Endothelial cell of umbilical vein (primary cell): ENCODE results near the gene PABPN1. TPM values are rescaled to one million over a fixed set of nuclear protein-coding genes. Genes with fewer than 3 reads are reported as not detected.

Source experiments
- BruUV-seq: library from RNA; stranded (reverse); fragments of 400-500 nt; replicated peaks from 2 replicates; lab custom pipeline; 2021; lab: Mats Ljungman, UMichigan
- CTCF ChIA-PET: fragments of 300-600, 350-600 bp; sonication (Branson Sonifier 250); formaldehyde crosslinking; loops from one replicate; lab custom pipeline; 2021; ENCODE audit warnings: antibody characterized with exemption, inconsistent platforms; lab: Charles Lee
- POLR2A ChIA-PET: fragments of 300-600, 350-600 bp; sonication (Branson Sonifier 250); formaldehyde crosslinking; loops from one replicate; lab custom pipeline; 2021; ENCODE audit warnings: antibody characterized with exemption, inconsistent platforms; lab: Charles Lee
- DNase-seq: peaks from one replicate; pipeline ENCODE4 v3.0.0-alpha.2; 2011; ENCODE audit warnings: low read depth, low spot score
- FAIRE-seq: peaks from 2 replicates; lab custom pipeline; 2011; peaks lifted over from hg19 to GRCh38; lab: Jason Lieb, UNC
- H2AFZ ChIP-seq: 2 replicates; pipeline ENCODE4 v1.6.0; 2012; ENCODE audit warnings: low read depth, low read length, control low read depth, inconsistent platforms
- H3K27ac ChIP-seq: 2 replicates; pipeline ENCODE4 v1.5.1; 2011; ENCODE audit warnings: low read depth, mild to moderate bottlenecking, control low read depth, low read length, moderate library complexity; ENCODE audit not compliant: insufficient read depth
- H3K27me3 ChIP-seq, 2 experiments: 2 replicates each; pipeline versions ENCODE4 v1.6.0 to v1.6.1; 2011; ENCODE audit warnings: low read length in 2 of 2, mixed read lengths in 1 of 2; ENCODE audit not compliant: control insufficient read depth in 2 of 2, insufficient read depth in 2 of 2
- H3K36me3 ChIP-seq, 2 experiments: 2 replicates in 1 of 2; 3 replicates in 1 of 2; pipeline ENCODE4 v1.5.1; 2011; ENCODE audit warnings: low read length in 2 of 2, mild to moderate bottlenecking in 1 of 2, moderate library complexity in 1 of 2; ENCODE audit not compliant: control insufficient read depth in 2 of 2, insufficient read depth in 2 of 2; ENCODE audit errors: extremely low read depth in 1 of 2
- H3K4me1 ChIP-seq: 3 replicates; pipeline ENCODE4 v1.5.1; 2011; ENCODE audit warnings: mild to moderate bottlenecking, low read length; ENCODE audit not compliant: control insufficient read depth, insufficient read depth; ENCODE audit errors: extremely low read depth
- H3K4me2 ChIP-seq: 2 replicates; pipeline ENCODE4 v1.6.1; 2011; ENCODE audit warnings: low read length, control low read depth, mixed read lengths; ENCODE audit not compliant: insufficient read depth
- H3K4me3 ChIP-seq, 3 experiments: fragments of 200-600 bp in 1 of 3; sonication (generic), shearing (Covaris generic) in 1 of 3; replicated peaks in 1 of 3; 2 replicates each; pipeline ENCODE4 v1.5.1; 2011 to 2016; ENCODE audit warnings: control low read depth in 3 of 3, low read length in 3 of 3, mild to moderate bottlenecking in 2 of 3, inconsistent platforms in 1 of 3, low read depth in 1 of 3, moderate library complexity in 1 of 3; ENCODE audit not compliant: insufficient read depth in 1 of 3
- H3K79me2 ChIP-seq: 2 replicates; pipeline ENCODE4 v1.6.0; 2012; ENCODE audit warnings: low read length, inconsistent platforms; ENCODE audit not compliant: control insufficient read depth, insufficient read depth
- H3K9ac ChIP-seq: replicated peaks from 2 replicates; pipeline ENCODE3; 2011; ENCODE audit warnings: low read length, control low read depth; ENCODE audit not compliant: insufficient read depth; ENCODE audit errors: extremely low read depth
- H3K9me1 ChIP-seq: replicated peaks from 3 replicates; pipeline ENCODE4 v1.6.0; 2011; ENCODE audit warnings: mild to moderate bottlenecking, low read length; ENCODE audit not compliant: control insufficient read depth, insufficient read depth; ENCODE audit errors: extremely low read depth
- H3K9me3 ChIP-seq: replicated peaks from 2 replicates; pipeline ENCODE4 v1.5.1; 2012; ENCODE audit warnings: low read length, inconsistent platforms; ENCODE audit not compliant: control insufficient read depth, insufficient read depth
- H4K20me1 ChIP-seq: replicated peaks from 2 replicates; pipeline ENCODE3; 2011; ENCODE audit warnings: mild to moderate bottlenecking, low read length; ENCODE audit not compliant: control insufficient read depth, insufficient read depth; ENCODE audit errors: extremely low read depth
- EZH2 ChIP-seq: IDR thresholded peaks from 2 replicates; pipeline ENCODE4 v1.6.1; 2012; ENCODE audit warnings: borderline replicate concordance, low read depth, mild to moderate bottlenecking, moderate library complexity, low read length, inconsistent platforms; ENCODE audit not compliant: severe bottlenecking
- FOS ChIP-seq: IDR thresholded peaks from 2 replicates; pipeline ENCODE4 v1.6.1; 2011; ENCODE audit warnings: mild to moderate bottlenecking, low read length, moderate library complexity, borderline replicate concordance; ENCODE audit not compliant: insufficient read depth
- GATA2 ChIP-seq: IDR thresholded peaks from 2 replicates; pipeline ENCODE4 v1.7.0; 2011; ENCODE audit warnings: low read depth, mild to moderate bottlenecking, moderate library complexity, mixed read lengths, low read length; ENCODE audit not compliant: insufficient read length, insufficient read depth
- JUN ChIP-seq: IDR thresholded peaks from 2 replicates; pipeline ENCODE4 v1.6.1; 2011; ENCODE audit warnings: borderline replicate concordance, low read depth; ENCODE audit not compliant: insufficient read length, insufficient read depth
- MYC ChIP-seq: IDR thresholded peaks from one replicate; pipeline ENCODE4 v1.6.1; 2011; ENCODE audit warnings: mild to moderate bottlenecking, low read depth, low read length
- POLR2A ChIP-seq: IDR thresholded peaks from 2 replicates; pipeline ENCODE4 v1.6.1; 2012; ENCODE audit warnings: low read depth, mild to moderate bottlenecking, control low read depth, low read length
- POLR2AphosphoS5 ChIP-seq: IDR thresholded peaks from 2 replicates; pipeline ENCODE4 v1.6.1; 2012; ENCODE audit warnings: low read depth, mild to moderate bottlenecking, control low read depth, low read length, moderate library complexity; ENCODE audit not compliant: insufficient read depth
- dilution Hi-C: fragments of 300-500 bp; cut with MboI; formaldehyde crosslinking; loops from one replicate; pipeline ENCODE4 v1.15.0; 2019; ENCODE audit warnings: low sequenced_read_pairs; ENCODE audit not compliant: extremely low pct_ligation_motif_present
- intact Hi-C: fragments of 100-400 bp; cut with micrococcal nuclease; formaldehyde crosslinking; loops from one replicate; pipeline ENCODE4 v1.10.0; 2022
- polyA plus RNA-seq, 4 experiments: library from polyadenylated mRNA; depleted of rRNA in 3 of 4; stranded (reverse) in 3 of 4; unstranded in 1 of 4; fragments of >200 nt; gene quantifications; 2 replicates each; pipeline versions ENCODE4 v1.2.1 to v1.2.3, GENCODE V29; 2011 to 2012; ENCODE audit warnings: missing spikeins in 1 of 4
- total RNA-seq: library from RNA; stranded (reverse); gene quantifications from 2 replicates; pipeline ENCODE4 v1.2.3, GENCODE V29; 2021
- TF ChIP-seq, protein P1 (sequence below), 2 donors: IDR thresholded peaks; 1 replicate in 1 of 2; 2 replicates in 1 of 2; pipeline ENCODE4 v1.5.1; 2011; ENCODE audit warnings: low read length in 2 of 2, mild to moderate bottlenecking in 2 of 2, moderate library complexity in 2 of 2, control low read depth in 1 of 2, inconsistent platforms in 1 of 2, low read depth in 1 of 2; ENCODE audit not compliant: insufficient read depth in 1 of 2; ENCODE audit errors: extremely low read depth in 1 of 2
- TF ChIP-seq, protein P2 (sequence below): IDR thresholded peaks from 2 replicates; pipeline ENCODE4 v1.6.1; 2011; ENCODE audit not compliant: insufficient read depth, insufficient read length

PABPN1 gene
- total and polyA plus RNA-seq, 2 donors (not counting 3 experiments of a cell fraction or from before 2014, with no cell fraction given), result 231 TPM

DNA sequence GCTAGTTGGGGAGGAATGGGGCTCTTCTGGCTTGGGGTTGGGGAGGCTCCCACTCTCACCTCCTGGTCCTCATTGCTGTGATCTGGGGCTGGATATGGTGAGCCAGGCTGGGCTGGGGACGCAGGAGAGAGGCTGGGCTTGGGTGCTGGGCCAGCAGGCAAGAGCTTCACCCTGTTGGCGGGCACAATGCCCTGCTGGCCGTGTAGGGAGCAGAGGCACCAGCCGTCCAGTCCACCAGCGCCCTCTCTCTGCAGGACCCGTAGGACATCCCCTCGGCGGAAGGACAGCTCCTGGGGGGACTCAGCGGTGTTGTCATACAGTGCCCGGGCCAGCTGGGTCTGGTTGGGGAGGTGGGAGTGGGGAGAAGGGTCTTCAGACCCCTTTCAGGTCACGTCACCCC is 39.2 kb downstream of the PABPN1 start:
- intact Hi-C loops, result no loop called here
- no peaks in the 10 kb centered on the region for H3K9me3 ChIP-seq
- H3K9ac ChIP-seq, result no peak overlapping the region
- ChIA-PET CTCF (interaction anchor here (0.5 to 1.6 kb wide), 4 partner anchors 14 to 150 kb away, joined by 3 to 4 read pairs (median 4); no protein-coding TSS in a partner anchor), POLR2A (no interaction called here)
- dilution Hi-C loops, result no loop called here
- H3K9me1 ChIP-seq, result no peaks in the 10 kb centered on the region
- FAIRE-seq (no peak), DNase-seq (no peak)
- H3K4me2 ChIP-seq, result no peak overlapping the region
- BruUV-seq, result no TSS peak
- TF ChIP-seq MYC, result no peak
- no peak for TF ChIP-seq POLR2A
- TF ChIP-seq, protein P1, sequence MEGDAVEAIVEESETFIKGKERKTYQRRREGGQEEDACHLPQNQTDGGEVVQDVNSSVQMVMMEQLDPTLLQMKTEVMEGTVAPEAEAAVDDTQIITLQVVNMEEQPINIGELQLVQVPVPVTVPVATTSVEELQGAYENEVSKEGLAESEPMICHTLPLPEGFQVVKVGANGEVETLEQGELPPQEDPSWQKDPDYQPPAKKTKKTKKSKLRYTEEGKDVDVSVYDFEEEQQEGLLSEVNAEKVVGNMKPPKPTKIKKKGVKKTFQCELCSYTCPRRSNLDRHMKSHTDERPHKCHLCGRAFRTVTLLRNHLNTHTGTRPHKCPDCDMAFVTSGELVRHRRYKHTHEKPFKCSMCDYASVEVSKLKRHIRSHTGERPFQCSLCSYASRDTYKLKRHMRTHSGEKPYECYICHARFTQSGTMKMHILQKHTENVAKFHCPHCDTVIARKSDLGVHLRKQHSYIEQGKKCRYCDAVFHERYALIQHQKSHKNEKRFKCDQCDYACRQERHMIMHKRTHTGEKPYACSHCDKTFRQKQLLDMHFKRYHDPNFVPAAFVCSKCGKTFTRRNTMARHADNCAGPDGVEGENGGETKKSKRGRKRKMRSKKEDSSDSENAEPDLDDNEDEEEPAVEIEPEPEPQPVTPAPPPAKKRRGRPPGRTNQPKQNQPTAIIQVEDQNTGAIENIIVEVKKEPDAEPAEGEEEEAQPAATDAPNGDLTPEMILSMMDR (IDR thresholded peaks at IDR 0.05; ENCODE audit: extremely low read depth in 1 of 2, insufficient read depth in 1 of 2, low read depth in 1 of 2, low read length in 2 of 2), result no peak
- TF ChIP-seq EZH2, result no peak
- TF ChIP-seq POLR2AphosphoS5, result no peak
- TF ChIP-seq JUN, result no peak
- TF ChIP-seq, protein P2, sequence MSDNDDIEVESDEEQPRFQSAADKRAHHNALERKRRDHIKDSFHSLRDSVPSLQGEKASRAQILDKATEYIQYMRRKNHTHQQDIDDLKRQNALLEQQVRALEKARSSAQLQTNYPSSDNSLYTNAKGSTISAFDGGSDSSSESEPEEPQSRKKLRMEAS, result no peak
- no peak for TF ChIP-seq FOS
- no peak for TF ChIP-seq GATA2
- H2AFZ ChIP-seq, result no peak overlapping the region
- H3K4me1 ChIP-seq, result no peaks in the 10 kb centered on the region
- H4K20me1 ChIP-seq, result no peaks in the 10 kb centered on the region
- H3K27me3 ChIP-seq, result peaks cover 22% of the 10 kb centered on the region in 2 experiments
- H3K36me3 ChIP-seq, result no peaks in the 10 kb centered on the region
- H3K79me2 ChIP-seq, result no peaks in the 10 kb centered on the region
- no peak overlapping the region for H3K27ac ChIP-seq
- H3K4me3 ChIP-seq, result no peak overlapping the region
